ENCODE measurements around the gene TIPRL. TPM values are rescaled to one million over a fixed set of nuclear protein-coding genes. Genes with fewer than 3 reads are reported as not detected.

The TIPRL gene
- total and polyA plus RNA-seq, 8 donors: 26.2 to 56.1 (median 51.5) TPM

DNA sequence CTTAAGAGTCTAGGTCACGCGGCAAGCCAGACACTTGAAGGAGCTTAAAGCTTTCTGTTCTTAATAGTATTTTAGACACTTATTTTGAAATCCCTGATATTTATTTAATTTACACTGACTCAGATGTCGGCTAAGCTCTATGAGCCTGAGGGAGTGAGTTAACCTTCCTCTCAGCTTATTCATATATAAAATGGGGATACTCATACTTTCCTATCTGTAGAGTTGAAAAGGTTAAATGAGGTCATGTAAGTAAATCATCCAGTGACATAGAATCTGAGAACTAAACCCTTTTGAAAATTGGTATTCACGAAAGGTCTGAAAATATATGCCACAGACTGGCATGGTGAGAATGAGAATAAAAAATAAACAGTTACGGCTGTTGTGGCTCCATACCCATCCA, 40.6 kb upstream of the TIPRL start:
- intact Hi-C loops (cut with DNase I): no loop called here
- TF ChIP-seq, protein P1, sequence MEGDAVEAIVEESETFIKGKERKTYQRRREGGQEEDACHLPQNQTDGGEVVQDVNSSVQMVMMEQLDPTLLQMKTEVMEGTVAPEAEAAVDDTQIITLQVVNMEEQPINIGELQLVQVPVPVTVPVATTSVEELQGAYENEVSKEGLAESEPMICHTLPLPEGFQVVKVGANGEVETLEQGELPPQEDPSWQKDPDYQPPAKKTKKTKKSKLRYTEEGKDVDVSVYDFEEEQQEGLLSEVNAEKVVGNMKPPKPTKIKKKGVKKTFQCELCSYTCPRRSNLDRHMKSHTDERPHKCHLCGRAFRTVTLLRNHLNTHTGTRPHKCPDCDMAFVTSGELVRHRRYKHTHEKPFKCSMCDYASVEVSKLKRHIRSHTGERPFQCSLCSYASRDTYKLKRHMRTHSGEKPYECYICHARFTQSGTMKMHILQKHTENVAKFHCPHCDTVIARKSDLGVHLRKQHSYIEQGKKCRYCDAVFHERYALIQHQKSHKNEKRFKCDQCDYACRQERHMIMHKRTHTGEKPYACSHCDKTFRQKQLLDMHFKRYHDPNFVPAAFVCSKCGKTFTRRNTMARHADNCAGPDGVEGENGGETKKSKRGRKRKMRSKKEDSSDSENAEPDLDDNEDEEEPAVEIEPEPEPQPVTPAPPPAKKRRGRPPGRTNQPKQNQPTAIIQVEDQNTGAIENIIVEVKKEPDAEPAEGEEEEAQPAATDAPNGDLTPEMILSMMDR (IDR thresholded peaks at IDR 0.05): no peak
- Histone ChIP-seq H3K36me3 (no peaks in the 10 kb centered on the region), H3K27me3 (peaks cover 0 to 34% of the 10 kb centered on the region in 2 donors), H3K9me3 (no peaks in the 10 kb centered on the region), H3K4me3 (no peak overlapping the region), H3K27ac (no peak overlapping the region), H3K4me1 (peaks cover 10 to 23% of the 10 kb centered on the region in 2 donors)
- DNase-seq (no peak), ATAC-seq (no peak)

DNA sequence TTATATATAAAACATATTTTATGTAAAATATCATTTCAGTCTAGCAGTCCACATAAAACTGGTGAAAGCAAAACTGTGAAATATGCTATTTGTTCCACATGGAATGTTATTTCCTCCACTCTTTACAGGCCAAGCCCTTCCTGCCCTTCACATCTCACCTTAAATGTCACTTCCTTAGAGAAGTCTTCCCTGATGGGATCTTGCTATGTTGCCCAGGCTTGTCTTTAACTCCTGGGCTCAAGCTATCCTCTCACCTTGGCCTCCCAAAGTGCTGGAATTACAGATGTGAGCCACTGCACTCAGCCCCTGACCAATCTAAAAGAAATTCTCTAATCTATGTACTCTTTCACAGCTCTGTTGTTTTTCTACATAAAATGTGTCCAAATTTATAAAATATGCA, 39.7 kb upstream of the TIPRL start:
- DNase-seq: no peak
- TF ChIP-seq, protein P1 (IDR thresholded peaks at IDR 0.05): no peak
- no peak for ATAC-seq
- H3K4me1 ChIP-seq: peaks cover 10 to 23% of the 10 kb centered on the region in 2 donors
- peaks cover 0 to 32% of the 10 kb centered on the region in 2 donors for H3K27me3 ChIP-seq
- no peaks in the 10 kb centered on the region for H3K36me3 ChIP-seq
- intact Hi-C loops (cut with DNase I): no loop called here
- H3K4me3 ChIP-seq: no peak overlapping the region
- H3K27ac ChIP-seq: no peak overlapping the region
- H3K9me3 ChIP-seq: no peaks in the 10 kb centered on the region

DNA sequence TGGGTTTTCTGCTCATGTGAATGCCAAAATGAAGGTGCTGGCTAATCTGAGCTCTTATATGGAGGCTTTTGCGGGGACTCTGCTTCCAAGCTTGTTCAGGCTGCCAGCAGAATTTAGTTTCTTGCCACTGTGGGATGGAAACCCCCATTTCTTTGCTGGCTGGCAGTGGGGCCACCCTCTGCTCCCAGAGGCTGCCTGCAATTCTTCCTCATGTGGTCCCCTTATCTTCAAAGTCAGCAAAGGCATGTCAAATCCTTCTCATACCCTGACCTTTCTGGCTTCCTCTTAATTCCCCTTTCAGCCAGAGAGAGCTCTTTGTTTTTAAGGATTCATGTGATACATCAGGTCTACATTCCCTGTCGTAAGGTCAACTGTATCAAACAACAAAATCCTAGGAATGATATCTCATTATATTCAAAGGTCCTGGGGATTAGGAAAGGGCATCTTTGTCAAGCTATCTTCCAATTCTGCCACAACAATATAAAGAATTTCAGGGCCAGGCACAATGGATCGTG, 36.8 kb upstream of the TIPRL start:
- no peak for ATAC-seq
- Histone ChIP-seq H3K36me3 (no peaks in the 10 kb centered on the region), H3K9me3 (no peaks in the 10 kb centered on the region), H3K4me3 (no peak overlapping the region), H3K27me3 (peaks cover 0 to 6% of the 10 kb centered on the region in 2 donors), H3K4me1 (peaks cover 0 to 13% of the 10 kb centered on the region in 2 donors), H3K27ac (no peak overlapping the region)
- TF ChIP-seq, protein P1 (IDR thresholded peaks at IDR 0.05): no peak
- DNase-seq: no peak
- intact Hi-C loops (cut with DNase I): no loop called here

DNA sequence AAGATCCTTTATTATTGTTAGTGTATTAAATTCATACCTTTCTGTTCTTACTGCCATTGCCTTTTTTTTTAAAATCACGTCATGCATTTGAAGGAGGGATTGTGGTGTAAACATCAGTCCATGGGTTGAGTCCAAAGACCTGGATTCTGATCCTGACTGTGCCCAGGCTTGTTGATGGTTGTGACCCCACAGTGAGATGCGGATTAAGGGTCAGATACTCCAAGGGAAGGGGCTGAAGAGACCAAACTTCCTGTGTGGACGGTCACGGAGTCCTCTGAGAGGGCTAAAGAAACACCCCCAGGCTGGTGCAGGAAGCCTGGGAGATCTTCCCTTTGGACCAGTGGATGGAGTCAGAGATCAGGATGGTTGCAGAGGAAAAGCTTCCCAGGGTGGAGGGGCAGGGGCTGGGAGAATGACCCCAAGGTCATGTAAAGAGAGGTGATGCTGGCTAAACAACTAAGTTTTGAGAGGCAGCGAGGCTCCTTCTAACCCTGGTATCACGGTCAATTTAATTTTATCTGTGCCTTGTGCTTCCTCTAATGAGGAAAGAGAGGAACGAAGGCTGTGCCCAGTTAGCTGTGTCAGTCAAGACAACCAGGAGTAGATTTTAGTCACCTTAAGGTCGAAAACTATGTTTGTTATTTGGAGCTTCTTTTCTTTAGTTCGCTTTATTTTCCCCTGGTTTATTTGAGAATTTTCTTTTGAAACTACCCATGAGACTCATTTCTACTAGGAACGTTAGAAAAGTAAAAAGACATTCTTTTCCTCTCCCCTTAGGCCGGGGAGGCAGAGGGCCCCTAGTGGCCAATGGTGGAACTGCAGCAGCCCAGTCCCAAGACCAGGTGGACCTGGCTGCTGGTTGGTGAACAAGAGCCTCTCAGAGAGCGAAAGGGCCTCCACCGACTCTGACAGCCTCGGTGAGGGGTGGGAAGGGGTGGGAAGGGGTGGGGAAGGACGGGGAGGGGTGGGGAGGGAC, 33.3 kb upstream of the TIPRL start:
- Histone ChIP-seq H3K4me3 (no peak overlapping the region), H3K27ac (peak overlapping the region in 1 of 2 donors; percentile 28), H3K9me3 (no peaks in the 10 kb centered on the region), H3K27me3 (no peaks in the 10 kb centered on the region), H3K36me3 (no peaks in the 10 kb centered on the region), H3K4me1 (peaks cover 0 to 5% of the 10 kb centered on the region in 2 donors)
- intact Hi-C loops (cut with DNase I): no loop called here
- ATAC-seq: peak; percentile 99
- TF ChIP-seq, protein P1 (IDR thresholded peaks at IDR 0.05): peak; percentile 89 to 93
- DNase-seq: peak; percentile 74 to 95 (median 89)

DNA sequence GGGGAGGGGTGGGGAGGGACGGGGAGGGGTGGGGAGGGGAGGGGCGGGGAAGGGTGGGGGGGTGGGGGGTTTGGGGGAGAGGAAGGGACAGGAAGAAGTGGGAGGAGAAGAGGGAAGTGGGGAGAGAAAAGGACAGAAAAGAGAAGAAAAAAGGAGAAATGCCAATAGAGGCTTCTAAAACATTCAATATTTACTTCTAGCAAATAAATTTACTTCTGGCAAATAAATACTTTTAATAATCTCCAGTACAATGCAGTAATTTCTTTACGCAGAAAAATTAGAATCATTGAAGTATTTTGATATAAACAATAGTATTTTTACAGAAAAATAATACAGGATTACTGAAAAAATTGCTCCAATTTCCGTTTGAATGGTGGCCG, 32.6 kb upstream of the TIPRL start:
- Histone ChIP-seq H3K4me3 (no peak overlapping the region), H3K9me3 (no peaks in the 10 kb centered on the region), H3K4me1 (peaks cover 0 to 5% of the 10 kb centered on the region in 2 donors), H3K27me3 (no peaks in the 10 kb centered on the region), H3K27ac (no peak overlapping the region), H3K36me3 (no peaks in the 10 kb centered on the region)
- intact Hi-C loops (cut with DNase I): no loop called here
- TF ChIP-seq, protein P1 (IDR thresholded peaks at IDR 0.05): no peak
- DNase-seq (no peak), ATAC-seq (no peak)

Measured in left lung (tissue), 10 donors.